ENCODE measurements around the gene MKRN2OS. TPM values are rescaled to one million over a fixed set of nuclear protein-coding genes. Genes with fewer than 3 reads are reported as not detected.

The MKRN2OS gene, protein sequence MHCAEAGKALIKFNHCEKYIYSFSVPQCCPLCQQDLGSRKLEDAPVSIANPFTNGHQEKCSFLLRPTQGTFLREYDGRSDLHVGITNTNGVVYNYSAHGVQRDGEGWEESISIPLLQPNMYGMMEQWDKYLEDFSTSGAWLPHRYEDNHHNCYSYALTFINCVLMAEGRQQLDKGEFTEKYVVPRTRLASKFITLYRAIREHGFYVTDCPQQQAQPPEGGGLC
- 1 to 10 TPM; 1.1 to 2.8 (median 1.4) TPM for polyA plus RNA-seq (ENCODE audit: insufficient read length in 3 of 3)
- long read RNA-seq, donor 1 = 0 reads
- long read RNA-seq, donor 2, partial matches to known transcripts = 84 of 84 reads
- long read RNA-seq, donor 2, other reads (novel, unspliced or antisense) = 0 of 84 reads
- long read RNA-seq, donor 3 = 0 reads
- long read RNA-seq, donor 4, partial matches to known transcripts = 48 of 60 reads
- long read RNA-seq, donor 4, other reads (novel, unspliced or antisense) = 12 of 60 reads
- long read RNA-seq, donor 5 = 0 reads
- long read RNA-seq, donor 6 = 0 reads
- long read RNA-seq, donor 7, partial matches to known transcripts = 8 of 8 reads
- long read RNA-seq, donor 7, other reads (novel, unspliced or antisense) = 0 of 8 reads
- long read RNA-seq, donor 8, partial matches to known transcripts = 5 of 5 reads
- long read RNA-seq, donor 8, other reads (novel, unspliced or antisense) = 0 of 5 reads
- long read RNA-seq, donor 9 = 0 reads
- long read RNA-seq, donor 10 = 0 reads
- long read RNA-seq, donor 11 = 0 reads
- long read RNA-seq, donor 12 = 0 reads
- long read RNA-seq, donor 13, partial matches to known transcripts = 37 of 68 reads
- long read RNA-seq, donor 13, other reads (novel, unspliced or antisense) = 30 of 68 reads
- long read RNA-seq, donor 14 = 0 reads
- long read RNA-seq, donor 15 = 0 reads
- long read RNA-seq, donor 16 = 0 reads

DNA sequence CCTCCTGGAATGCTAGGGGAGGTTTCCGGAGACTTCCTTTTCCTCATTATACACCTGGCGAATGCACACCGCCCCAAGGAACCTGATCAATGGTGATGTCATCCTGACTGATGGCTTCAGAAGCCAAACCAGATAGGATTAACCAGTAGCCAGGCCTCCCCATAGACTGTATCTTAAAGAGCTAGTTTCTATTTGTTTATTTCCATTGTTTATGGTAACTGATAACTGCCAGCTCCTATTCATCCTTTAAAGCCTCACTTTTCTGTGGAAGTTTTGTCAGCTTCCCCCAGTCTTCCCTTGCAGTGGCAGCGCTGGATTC, at the start of gene MKRN2OS:
Gene MKRN2OS (minus strand): TSS at position 27 of the 319 bp plus-strand sequence. CDS start 35 bp downstream, outside the sequence.
- DNase-seq (ENCODE audit: extremely low read depth in 1 of 11, low read depth in 9 of 11, low spot score in 4 of 11) = peak in 5 of 11 donors; percentile 31 to 75 (median 66)

DNA sequence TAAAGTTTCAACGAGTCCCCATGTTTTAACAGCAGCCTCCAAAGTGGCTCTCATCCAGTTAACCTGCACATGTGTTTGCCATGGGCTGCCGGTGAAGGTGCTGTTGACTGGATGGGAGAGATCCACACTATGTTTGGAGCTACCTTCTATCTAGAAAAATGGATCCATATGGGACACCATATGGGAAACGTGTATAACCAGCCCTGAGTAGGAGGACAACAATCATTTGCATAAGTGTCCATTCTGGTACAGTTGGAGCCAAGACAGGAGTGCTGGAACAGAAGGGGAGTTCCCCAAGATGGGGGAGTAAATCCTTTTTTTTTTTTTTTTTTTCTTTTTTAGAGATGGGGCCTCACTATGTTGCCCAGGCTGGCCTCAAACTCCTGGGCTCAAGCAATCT, 48.2 kb upstream of the MKRN2OS start:
- DNase-seq (ENCODE audit: extremely low read depth in 1 of 11, low read depth in 9 of 11, low spot score in 4 of 11) = no peak

DNA sequence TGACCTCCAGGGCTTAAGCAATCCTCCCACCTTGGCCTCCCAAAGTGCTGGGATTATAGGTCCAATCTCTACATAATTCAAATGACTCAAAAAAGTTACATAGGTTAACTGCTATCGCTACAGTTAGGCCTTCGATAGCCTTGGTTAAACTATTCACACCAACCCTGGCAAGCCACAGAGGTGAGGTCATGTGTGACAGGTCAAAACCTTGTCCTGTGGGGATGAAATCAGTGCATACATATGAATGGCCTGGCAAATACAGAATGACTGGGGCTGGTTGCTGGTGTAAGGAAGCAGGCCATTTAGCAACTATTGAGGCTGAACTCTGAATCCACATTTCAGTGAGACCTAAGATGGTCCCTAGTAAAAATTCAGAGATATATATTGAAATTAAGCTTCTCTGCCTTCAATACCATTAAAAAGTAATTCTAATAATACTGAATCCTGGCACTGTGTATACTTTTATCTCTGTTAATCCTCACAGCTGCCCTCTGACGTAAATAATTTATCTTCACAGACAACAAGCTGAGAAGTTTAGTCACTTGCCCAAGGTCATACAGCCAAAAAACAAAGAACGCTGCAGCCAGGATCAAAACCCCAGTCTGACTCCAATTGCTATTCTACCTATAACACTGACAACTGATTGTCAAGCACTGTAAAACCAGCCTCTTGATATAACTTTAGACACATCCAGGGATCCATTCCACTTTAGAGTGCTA, 46.9 kb upstream of the MKRN2OS start:
- DNase-seq (ENCODE audit: extremely low read depth in 1 of 11, low read depth in 9 of 11, low spot score in 4 of 11) = no peak

DNA sequence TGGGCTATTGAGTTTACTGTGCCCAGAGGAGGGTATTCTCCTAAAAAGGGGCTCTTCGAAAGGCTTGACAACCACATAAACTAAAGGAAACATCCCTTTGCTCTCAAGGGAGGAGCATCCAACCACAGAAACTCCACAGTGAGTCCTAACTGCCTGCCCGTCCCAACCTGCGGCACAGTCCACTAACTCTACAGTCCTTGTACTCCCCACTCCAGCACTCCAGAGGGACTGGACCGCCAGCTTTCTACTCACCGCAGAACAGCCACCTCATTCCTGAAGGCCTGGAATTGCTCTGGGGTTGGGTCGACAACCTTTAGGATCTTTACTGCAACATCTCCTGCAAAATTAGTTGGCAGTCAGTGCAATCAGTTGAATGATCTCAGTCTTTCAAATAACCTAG, 46.2 kb upstream of the MKRN2OS start:
- DNase-seq (ENCODE audit: extremely low read depth in 1 of 11, low read depth in 9 of 11, low spot score in 4 of 11) = no peak

DNA sequence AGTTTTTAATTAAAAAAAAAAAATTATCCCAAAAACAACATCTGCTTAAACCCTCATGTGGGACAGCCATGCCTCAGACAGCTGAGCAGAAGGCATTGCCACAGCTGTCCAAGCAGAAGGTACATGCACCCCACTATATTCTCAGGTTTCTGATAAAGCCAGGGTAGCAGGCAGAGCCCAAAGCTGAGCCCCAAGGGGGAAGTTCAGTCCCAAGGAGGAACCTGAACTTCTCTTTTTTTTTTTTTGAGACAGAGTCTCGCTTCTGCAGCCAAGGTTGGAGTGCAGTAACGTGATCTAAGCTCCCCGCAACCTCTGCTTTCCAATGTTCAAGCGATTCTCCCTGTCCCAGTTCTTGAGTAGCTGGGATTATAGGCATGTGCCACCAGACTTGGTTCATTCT, 44.8 kb upstream of the MKRN2OS start:
- DNase-seq (ENCODE audit: extremely low read depth in 1 of 11, low read depth in 9 of 11, low spot score in 4 of 11) = no peak

DNA sequence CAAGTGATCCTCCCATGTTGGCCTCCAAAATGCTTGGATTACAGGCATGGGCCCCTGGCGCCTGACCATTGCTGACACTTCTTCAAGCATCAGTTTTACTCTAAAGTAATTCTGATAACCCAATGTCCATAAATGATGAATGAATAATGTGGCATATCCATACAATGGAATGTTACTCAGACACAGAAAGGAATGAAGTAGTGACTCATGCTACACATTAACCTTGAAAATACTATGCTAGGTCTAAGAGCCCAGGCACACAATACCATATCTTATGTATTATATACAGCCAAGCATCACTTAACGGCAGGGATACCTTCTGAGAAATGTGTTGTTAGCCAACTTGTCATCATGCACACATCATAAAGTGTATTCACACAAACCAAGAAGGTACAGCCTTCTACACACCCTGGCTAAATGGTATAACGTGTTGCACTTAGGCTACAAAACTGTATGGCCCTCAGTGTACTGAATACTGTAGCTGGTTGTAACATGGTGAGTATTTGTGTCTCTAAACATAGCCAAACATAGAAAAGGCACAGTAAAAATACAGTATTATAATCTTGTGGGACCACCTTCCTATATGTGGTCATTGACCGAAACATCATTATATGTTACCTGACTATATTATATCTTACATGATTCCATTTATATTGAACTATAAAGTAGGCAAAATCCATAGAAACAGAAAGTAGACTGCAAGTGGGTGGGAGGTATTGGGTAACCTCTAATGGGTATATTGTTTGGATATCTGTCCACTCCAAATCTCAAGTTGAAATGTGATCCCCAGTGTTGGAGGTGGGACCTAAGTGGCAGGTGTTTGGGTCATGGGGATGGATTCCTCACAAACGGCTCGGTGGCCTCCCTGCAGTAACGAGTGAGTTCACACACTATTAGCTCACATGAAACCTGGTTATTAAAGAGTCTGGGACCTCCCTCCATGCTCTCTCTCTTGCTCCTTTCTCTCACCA, 43.0 kb upstream of the MKRN2OS start:
- no peak for DNase-seq (ENCODE audit: extremely low read depth in 1 of 11, low read depth in 9 of 11, low spot score in 4 of 11)

DNA sequence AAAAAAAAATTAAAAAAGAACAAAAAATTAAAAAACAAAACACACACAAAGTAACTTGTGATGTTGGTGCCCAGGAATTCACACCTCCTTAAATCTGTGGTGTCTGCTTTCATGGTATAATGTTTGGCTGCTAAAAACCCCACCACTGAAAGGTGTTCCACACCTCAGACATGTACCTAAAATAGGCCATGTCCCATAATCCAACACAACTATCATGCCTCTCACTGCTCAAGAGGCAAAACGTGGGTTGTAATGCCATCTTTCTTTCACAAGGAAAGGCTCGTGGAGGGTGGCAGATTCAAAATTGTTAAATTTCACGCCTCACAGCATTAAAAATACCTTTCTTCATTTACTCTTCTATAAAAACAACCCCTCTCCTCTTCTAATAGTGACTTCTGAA, 41.1 kb upstream of the MKRN2OS start:
- DNase-seq (ENCODE audit: extremely low read depth in 1 of 11, low read depth in 9 of 11, low spot score in 4 of 11) = no peak

DNA sequence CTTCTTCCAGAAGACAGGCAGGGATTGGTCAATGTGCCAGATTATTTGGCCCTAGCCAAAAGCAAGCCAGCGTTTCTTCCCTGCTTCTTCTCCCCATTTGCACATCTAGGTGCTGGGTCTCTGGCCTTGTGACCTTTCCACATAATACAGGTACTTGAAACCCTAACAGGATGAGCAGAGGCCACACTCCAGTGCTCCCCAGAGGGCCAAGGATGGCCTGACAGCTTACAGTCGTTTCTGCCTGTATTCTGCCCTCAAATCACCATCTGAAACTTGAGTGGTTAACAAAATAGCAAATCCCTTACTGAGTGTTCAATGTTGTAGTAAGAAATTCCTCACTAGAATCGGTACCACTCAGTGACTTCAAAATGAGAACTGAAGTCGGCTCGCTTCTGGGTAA, 40.7 kb upstream of the MKRN2OS start:
- no peak for DNase-seq (ENCODE audit: extremely low read depth in 1 of 11, low read depth in 9 of 11, low spot score in 4 of 11)

DNA sequence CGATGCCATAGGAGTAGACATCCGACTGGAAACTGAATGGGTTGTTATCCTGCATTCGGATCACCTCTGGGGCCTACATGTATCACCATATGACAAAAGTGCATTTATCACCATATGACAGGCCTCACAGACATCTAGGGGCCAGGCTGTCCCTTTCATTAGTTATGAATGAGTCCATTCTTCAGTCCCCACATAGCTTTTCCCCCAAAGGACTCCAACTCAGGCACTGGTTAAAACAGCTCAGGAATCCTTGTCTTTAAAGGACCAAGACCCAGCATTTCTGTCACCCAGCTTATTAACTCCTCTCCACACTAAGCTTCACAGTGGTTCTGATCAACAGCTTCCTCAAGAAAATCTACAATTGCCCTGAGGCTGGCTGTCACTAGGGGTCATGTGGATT, 39.9 kb upstream of the MKRN2OS start:
- DNase-seq (ENCODE audit: extremely low read depth in 1 of 11, low read depth in 9 of 11, low spot score in 4 of 11) = no peak

DNA sequence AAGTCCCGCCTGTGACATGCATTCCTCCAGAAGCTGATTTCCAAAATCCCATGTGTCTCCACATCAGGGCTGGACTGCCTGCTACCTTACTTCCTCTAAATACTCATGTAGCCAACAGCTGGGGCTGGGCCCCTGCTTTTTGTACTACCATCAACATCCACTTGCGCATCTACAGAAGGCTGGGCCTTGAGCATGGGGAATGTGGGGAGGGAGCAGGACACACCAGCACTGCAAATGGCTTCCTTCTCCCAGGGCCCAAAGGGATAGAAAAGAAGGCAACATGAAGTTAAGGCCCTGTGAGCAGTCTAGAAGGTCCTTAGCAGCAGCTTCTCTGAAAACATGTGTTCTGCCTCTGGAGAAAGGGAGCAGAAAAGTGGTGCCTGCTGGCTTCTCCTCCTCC, 38.8 kb upstream of the MKRN2OS start:
- DNase-seq (ENCODE audit: extremely low read depth in 1 of 11, low read depth in 9 of 11, low spot score in 4 of 11) = no peak

DNA sequence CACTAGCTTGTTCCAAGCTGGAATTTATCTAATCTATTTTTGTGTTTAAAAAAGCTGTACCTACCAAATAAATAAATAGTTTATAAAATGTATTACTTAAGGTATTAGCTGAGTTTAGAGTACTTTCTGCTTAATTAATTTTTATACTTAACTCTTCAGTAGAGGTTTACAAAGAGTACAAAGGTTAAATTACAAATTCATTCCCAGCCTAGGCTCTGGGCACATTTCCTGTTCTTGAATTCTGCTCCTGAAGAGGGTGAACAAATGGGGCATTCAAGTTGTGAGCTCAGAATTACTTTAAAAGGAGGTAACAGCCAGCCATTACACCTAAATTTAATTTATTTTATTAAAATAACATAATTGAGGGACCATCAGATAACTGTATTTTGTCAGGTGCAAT, 38.0 kb upstream of the MKRN2OS start:
- DNase-seq (ENCODE audit: extremely low read depth in 1 of 11, low read depth in 9 of 11, low spot score in 4 of 11) = no peak

DNA sequence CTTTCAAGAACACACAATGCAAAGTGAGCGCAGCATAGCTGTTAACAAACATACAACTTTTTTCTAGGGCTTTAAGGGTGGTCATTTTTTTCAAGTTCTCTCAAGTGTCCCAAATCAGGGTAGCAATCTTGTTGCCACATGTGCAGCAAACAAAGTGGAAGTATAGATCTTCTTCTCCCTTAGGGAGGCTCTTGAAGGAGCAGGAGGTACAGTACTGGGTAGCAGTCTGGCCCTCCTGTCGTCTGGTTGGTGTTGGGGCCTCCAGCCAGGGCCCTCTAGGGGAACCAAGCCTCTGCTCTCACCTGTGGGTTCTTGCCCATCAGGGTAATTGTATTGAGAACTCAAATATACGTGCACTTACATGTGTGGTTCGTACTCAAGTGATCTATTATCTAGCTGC, 37.4 kb upstream of the MKRN2OS start:
- no peak for DNase-seq (ENCODE audit: extremely low read depth in 1 of 11, low read depth in 9 of 11, low spot score in 4 of 11)

DNA sequence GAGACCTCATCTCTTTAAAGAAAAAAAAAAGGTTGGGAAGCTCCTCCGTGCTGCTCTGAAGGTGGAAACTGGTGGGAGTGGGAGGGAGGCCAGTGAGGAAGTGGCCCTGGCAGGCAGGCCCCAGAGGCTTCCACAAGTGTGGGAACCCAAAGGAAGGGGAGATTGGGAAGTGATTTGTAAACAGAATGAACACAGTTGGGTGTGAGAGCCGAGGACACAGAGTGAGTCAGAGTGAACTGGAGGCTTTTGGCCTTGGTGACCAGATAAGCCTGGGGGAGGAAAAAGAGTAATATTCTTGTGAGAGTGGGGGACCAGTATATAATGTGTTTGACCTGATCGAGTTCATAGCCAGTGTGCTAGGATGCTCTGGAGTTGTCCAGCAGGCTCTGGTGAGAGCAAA, 34.6 kb upstream of the MKRN2OS start:
- DNase-seq (ENCODE audit: extremely low read depth in 1 of 11, low read depth in 9 of 11, low spot score in 4 of 11) = no peak

DNA sequence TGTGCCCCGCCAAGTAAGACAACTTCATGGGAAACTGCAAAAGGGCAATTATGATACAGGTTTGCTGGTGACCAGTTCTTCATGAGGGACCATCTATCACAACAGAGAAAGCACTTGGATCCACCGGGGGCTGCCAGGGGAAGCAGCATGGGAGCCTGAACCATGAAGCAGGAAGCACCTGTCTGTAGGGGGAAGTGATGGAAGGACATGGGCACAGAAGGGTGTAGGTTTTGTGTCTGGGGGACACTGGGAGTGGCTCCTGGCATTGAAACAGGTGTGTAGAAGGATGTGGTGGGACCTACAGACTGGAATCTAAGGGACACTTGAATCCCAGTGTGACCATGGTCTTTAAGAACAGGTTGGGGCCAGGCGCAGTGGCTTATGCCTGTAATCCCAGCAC, 34.2 kb upstream of the MKRN2OS start:
- DNase-seq (ENCODE audit: extremely low read depth in 1 of 11, low read depth in 9 of 11, low spot score in 4 of 11) = no peak

DNA sequence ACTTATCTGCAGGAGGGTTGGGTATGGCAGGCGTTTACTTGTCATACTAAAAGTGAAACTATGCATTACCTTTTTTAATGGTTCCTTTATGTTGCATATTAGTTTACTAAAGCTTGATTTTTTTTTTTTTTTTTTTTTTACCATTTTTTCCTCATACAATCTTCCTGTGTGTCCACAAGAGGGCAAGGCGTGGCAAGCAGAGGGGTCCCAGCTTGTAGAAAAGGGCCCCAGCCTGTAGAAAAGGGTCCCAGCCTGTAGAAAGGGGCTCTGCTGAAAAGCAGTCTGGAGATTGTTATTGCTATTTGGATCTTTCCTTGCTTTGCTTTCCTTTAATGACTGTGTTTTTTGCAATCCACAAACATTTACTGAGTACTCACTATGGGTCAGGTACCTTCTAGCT, 33.4 kb upstream of the MKRN2OS start:
- no peak for DNase-seq (ENCODE audit: extremely low read depth in 1 of 11, low read depth in 9 of 11, low spot score in 4 of 11)

DNA sequence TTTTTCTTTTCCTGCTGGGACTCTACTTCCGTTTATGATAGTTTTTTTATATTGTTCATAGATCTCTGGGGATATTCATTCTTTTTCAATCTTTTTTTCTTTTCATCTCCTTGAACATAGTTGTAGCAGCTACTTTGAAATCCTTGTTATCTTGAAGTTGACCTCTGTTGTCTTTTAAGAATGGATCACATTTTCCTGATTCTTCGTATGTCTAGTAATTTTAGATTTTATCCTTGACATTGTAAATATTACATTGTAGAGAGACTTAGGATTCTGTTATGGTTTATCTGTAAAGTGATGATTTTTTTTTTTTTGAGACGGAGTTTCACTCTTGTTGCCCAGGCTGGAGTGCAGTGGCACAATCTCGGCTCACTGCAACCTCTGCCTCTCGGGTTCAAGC, 32.1 kb upstream of the MKRN2OS start:
- DNase-seq (ENCODE audit: extremely low read depth in 1 of 11, low read depth in 9 of 11, low spot score in 4 of 11) = no peak

DNA sequence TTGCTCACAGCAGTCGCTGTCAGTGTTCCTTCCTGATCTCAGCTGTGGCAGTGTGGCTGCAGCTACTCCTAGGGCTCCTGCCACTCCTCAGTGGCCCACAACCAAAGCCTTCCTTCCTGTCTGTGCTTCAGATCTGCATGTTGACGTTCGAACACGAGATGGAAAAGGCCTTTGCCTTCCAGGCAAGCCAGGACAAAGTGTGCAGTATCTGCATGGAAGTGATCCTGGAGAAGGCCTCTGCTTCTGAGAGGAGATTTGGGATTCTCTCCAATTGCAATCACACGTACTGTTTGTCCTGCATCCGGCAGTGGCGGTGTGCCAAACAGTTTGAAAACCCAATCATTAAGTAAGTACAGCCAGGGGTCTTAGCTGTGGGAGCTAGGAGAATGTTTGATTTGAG, 29.4 kb upstream of the MKRN2OS start:
- DNase-seq (ENCODE audit: extremely low read depth in 1 of 11, low read depth in 9 of 11, low spot score in 4 of 11) = no peak

DNA sequence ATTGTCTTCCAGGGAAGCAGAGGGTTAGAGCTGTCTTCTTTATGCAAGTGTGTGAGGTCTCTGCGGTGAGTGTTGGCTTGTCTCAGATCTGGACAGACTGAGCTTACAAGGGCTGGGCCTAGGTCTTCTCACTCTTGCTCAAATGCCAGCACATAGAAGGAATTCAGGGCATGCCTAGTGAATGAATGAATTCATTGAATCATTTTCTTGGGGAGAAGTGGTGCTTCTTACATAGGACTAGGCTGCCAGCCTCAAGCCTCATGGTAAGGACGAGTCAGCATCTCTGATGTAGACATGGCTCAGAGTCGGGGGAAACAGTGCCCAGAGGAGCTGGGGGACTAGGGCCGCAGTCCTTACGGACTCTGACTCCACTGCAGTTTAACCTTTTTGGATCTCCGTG, 28.8 kb upstream of the MKRN2OS start:
- DNase-seq (ENCODE audit: extremely low read depth in 1 of 11, low read depth in 9 of 11, low spot score in 4 of 11) = no peak

DNA sequence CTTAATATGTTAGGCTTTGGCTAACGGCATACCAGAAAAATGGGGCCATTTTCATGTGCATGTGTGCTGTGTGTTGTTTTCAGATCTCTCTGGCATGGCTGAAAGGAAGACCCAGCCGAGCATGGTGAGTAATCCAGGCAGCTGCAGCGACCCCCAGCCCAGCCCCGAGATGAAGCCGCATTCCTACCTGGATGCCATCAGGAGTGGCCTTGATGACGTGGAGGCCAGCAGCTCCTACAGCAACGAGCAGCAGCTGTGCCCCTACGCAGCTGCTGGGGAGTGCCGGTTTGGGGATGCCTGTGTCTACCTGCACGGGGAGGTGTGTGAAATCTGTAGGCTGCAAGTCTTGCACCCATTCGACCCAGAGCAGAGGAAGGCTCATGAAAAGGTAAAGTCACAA, 26.7 kb upstream of the MKRN2OS start:
- DNase-seq (ENCODE audit: extremely low read depth in 1 of 11, low read depth in 9 of 11, low spot score in 4 of 11) = no peak
